ENCODE data around the gene ARHGEF39. TPM values are rescaled to one million over a fixed set of nuclear protein-coding genes. Genes with fewer than 3 reads are reported as not detected.

The ARHGEF39 gene
- total RNA-seq, 1 donor from 2014 or later: 1.1 TPM

GRCh38 chr9:35687972-35688557, 23.1 kb upstream of the ARHGEF39 start:
- peak overlapping the region; percentile 93 to 97 for H3K27ac ChIP-seq
- DNase-seq (ENCODE audit: low spot score in 2 of 2): no peak
- H3K36me3 ChIP-seq: peaks cover 52 to 64% of the 10 kb centered on the region in 2 donors
- no peak for TF ChIP-seq CTCF (IDR thresholded peaks at IDR 0.05)
- no peaks in the 10 kb centered on the region for H3K27me3 ChIP-seq
- intact Hi-C loops (cut with DNase I): loop anchor here (2.0 kb wide), 1 partner anchor 83 kb away; the partner anchor contains the start of gene TESK1
- H3K4me3 ChIP-seq: peak overlapping the region; percentile 83 to 93
- no peaks in the 10 kb centered on the region for H3K9me3 ChIP-seq
- peaks cover 14 to 31% of the 10 kb centered on the region in 2 donors for H3K4me1 ChIP-seq

- no peaks in the 10 kb centered on the region for H3K27me3 ChIP-seq
- intact Hi-C loops (cut with DNase I): no loop called here
- H3K4me1 ChIP-seq: peaks cover 14 to 38% of the 10 kb centered on the region in 2 donors
- no peak for DNase-seq (ENCODE audit: low spot score in 2 of 2)
- TF ChIP-seq CTCF (IDR thresholded peaks at IDR 0.05): no peak
- H3K36me3 ChIP-seq: peaks cover 60 to 72% of the 10 kb centered on the region in 2 donors
- peak overlapping the region; percentile 83 to 93 for H3K4me3 ChIP-seq
- peak overlapping the region; percentile 93 to 97 for H3K27ac ChIP-seq
- H3K9me3 ChIP-seq: no peaks in the 10 kb centered on the region
These were observed 22.3 kb upstream of the ARHGEF39 start for GRCh38 chr9:35687306-35687705.

GRCh38 chr9:35686222-35687203, 21.5 kb upstream of the ARHGEF39 start:
- peak overlapping the region; percentile 83 to 93 for H3K4me3 ChIP-seq
- TF ChIP-seq CTCF (IDR thresholded peaks at IDR 0.05): no peak
- peaks cover 64 to 76% of the 10 kb centered on the region in 2 donors for H3K36me3 ChIP-seq
- no peaks in the 10 kb centered on the region for H3K27me3 ChIP-seq
- peak overlapping the region; percentile 93 to 97 for H3K27ac ChIP-seq
- H3K4me1 ChIP-seq: peaks cover 14 to 39% of the 10 kb centered on the region in 2 donors
- no peak for DNase-seq (ENCODE audit: low spot score in 2 of 2)
- H3K9me3 ChIP-seq: no peaks in the 10 kb centered on the region
- intact Hi-C loops (cut with DNase I): no loop called here

- peak overlapping the region; percentile 83 to 93 for H3K4me3 ChIP-seq
- peaks cover 14 to 43% of the 10 kb centered on the region in 2 donors for H3K4me1 ChIP-seq
- intact Hi-C loops (cut with DNase I): no loop called here
- TF ChIP-seq CTCF (IDR thresholded peaks at IDR 0.05): no peak
- peak overlapping the region; percentile 93 to 97 for H3K27ac ChIP-seq
- no peaks in the 10 kb centered on the region for H3K9me3 ChIP-seq
- DNase-seq (ENCODE audit: low spot score in 2 of 2): no peak
- H3K27me3 ChIP-seq: no peaks in the 10 kb centered on the region
- peaks cover 64 to 76% of the 10 kb centered on the region in 2 donors for H3K36me3 ChIP-seq
These were observed 20.5 kb upstream of the ARHGEF39 start for GRCh38 chr9:35685506-35685905.

- TF ChIP-seq CTCF (IDR thresholded peaks at IDR 0.05): no peak
- peak overlapping the region; percentile 83 to 93 for H3K4me3 ChIP-seq
These were observed 19.9 kb upstream of the ARHGEF39 start for GRCh38 chr9:35684921-35685320.

More at GRCh38 chr9:35684921-35685320, 19.9 kb upstream of the ARHGEF39 start:
- DNase-seq (ENCODE audit: low spot score in 2 of 2): no peak
- intact Hi-C loops (cut with DNase I): no loop called here
- Histone ChIP-seq H3K4me1 (peaks cover 14 to 43% of the 10 kb centered on the region in 2 donors), H3K27ac (peak overlapping the region; percentile 93 to 97), H3K9me3 (no peaks in the 10 kb centered on the region), H3K36me3 (peaks cover 64 to 76% of the 10 kb centered on the region in 2 donors), H3K27me3 (no peaks in the 10 kb centered on the region)

All from ascending aorta (tissue), 2 donors.